ENCODE measurements around the gene ST8SIA2. TPM values are rescaled to one million over a fixed set of nuclear protein-coding genes. Genes with fewer than 3 reads are reported as not detected.

Gene ST8SIA2
- total and polyA plus RNA-seq, 10 of the 15 experiments (the other 5 are each of a cell fraction or from before 2014, with no cell fraction given): not detected

DNA sequence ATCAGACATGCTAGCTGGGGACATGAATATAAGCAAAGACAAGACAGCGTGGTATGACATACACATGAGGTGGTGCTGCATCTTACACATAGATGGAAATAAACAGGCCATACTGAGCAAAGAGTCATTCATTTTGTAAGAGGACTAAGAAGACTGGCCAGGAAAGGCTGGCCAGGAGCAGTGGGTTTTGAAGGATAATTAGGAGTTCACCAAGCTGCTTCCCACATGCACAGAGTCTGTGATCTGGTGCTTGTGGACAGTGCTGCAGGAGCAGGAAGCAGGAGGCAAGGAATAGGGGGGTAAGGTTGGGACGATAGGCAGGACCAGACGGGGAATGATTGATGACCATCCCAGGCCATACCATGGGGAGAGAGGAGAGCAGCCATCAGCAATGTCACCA lies 41.5 kb downstream of the ST8SIA2 start:
- intact Hi-C loops (cut with micrococcal nuclease; ENCODE audit: unreplicated experiment): no loop called here
- RAD21 ChIA-PET (ENCODE audit: unreplicated experiment): no interaction called here
- no peak overlapping the region for H3K4me3 ChIP-seq

GRCh38 chr15:92438471-92438870 lies 44.8 kb downstream of the ST8SIA2 start:
- H3K4me3 ChIP-seq: no peak overlapping the region
- H3K9ac ChIP-seq (ENCODE audit: control insufficient read depth, insufficient read depth, low read length): no peak overlapping the region
- no peaks in the 10 kb centered on the region for H3K36me3 ChIP-seq (ENCODE audit: control insufficient read depth in 2 of 2, insufficient read depth in 2 of 2, low read length in 1 of 2)
- ChIA-PET SMC1A (ENCODE audit: uncharacterized antibody, unreplicated experiment) (no interaction called here), POLR2A (no interaction called here), CTCF (no interaction called here), RAD21 (ENCODE audit: unreplicated experiment) (no interaction called here)
- WGBS (ENCODE audit: insufficient coverage, insufficient replicate concordance, low lambda C conversion rate, missing lambda C conversion rate): 27% methylated on average over 12 of the region's 12 CpGs
- FAIRE-seq (no peak), DNase-seq (ENCODE audit: low read depth, low spot score) (no peak), ATAC-seq (no peak)
- H3K79me2 ChIP-seq (ENCODE audit: control insufficient read depth, insufficient read depth, low read length): no peaks in the 10 kb centered on the region
- in situ Hi-C loops (cut with MboI): no loop called here
- no TSS peak for BruUV-seq (replicated peaks)
- peaks cover 0 to 2% of the 10 kb centered on the region in 2 experiments; a peak in 1 of 4 replicates for H3K27me3 ChIP-seq (replicated peaks in 1 of 2; ENCODE audit: control insufficient read depth in 2 of 2, insufficient read depth in 2 of 2, low read length in 1 of 2)
- H2AFZ ChIP-seq (ENCODE audit: control insufficient read depth, low read depth, low read length): no peak overlapping the region
- H3K4me2 ChIP-seq (ENCODE audit: control insufficient read depth, insufficient read depth): no peak overlapping the region
- intact Hi-C loops (cut with micrococcal nuclease; ENCODE audit: unreplicated experiment): no loop called here
- H3K27ac ChIP-seq (ENCODE audit: control insufficient read depth, insufficient read depth): no peak overlapping the region
- no peaks in the 10 kb centered on the region for H4K20me1 ChIP-seq (ENCODE audit: control insufficient read depth, insufficient read depth)
- H3K4me1 ChIP-seq (ENCODE audit: control insufficient read depth, insufficient read depth, low read length): no peaks in the 10 kb centered on the region
- no peaks in the 10 kb centered on the region for H3K9me3 ChIP-seq (replicated peaks; ENCODE audit: control insufficient read depth, insufficient read depth, low read length)
- no peak for TF ChIP-seq YBX1 (IDR thresholded peaks at IDR 0.05)
- TF ChIP-seq ZBTB11 (CRISPR knock-in tag; IDR thresholded peaks at IDR 0.05): no peak
- no peak for TF ChIP-seq HCFC1 (IDR thresholded peaks at IDR 0.05; ENCODE audit: low read length)
- no peak for TF ChIP-seq DPF2 (IDR thresholded peaks at IDR 0.05)
- no peak for TF ChIP-seq GATAD2B (conservative IDR thresholded peaks at IDR 0.05; ENCODE audit: low read depth)
- TF ChIP-seq POLR2A (IDR thresholded peaks at IDR 0.05; ENCODE audit: low read depth, low read length): no peak
- no peak for TF ChIP-seq ZBED1 (IDR thresholded peaks at IDR 0.05; ENCODE audit: borderline replicate concordance)
- no peak for TF ChIP-seq NFIC (IDR thresholded peaks at IDR 0.05; ENCODE audit: low read depth, low read length)
- no peak for TF ChIP-seq CBFB (IDR thresholded peaks at IDR 0.05; ENCODE audit: low read depth)
- no peak for TF ChIP-seq TAF1 (IDR thresholded peaks at IDR 0.05; ENCODE audit: borderline replicate concordance, low read depth, low read length)
- no peak for TF ChIP-seq TARDBP (IDR thresholded peaks at IDR 0.05; ENCODE audit: borderline replicate concordance)
- no peak for TF ChIP-seq SREBF1 (IDR thresholded peaks at IDR 0.05; ENCODE audit: low read length)

More for the DNA sequence above, 41.5 kb downstream of the ST8SIA2 start:
- no peak overlapping the region for H2AFZ ChIP-seq (ENCODE audit: control insufficient read depth, low read depth, low read length)
- no peak overlapping the region for H3K4me2 ChIP-seq (ENCODE audit: control insufficient read depth, insufficient read depth)
- ATAC-seq (no peak), DNase-seq (ENCODE audit: low read depth, low spot score) (no peak), FAIRE-seq (no peak)
- H3K36me3 ChIP-seq (ENCODE audit: control insufficient read depth in 2 of 2, insufficient read depth in 2 of 2, low read length in 1 of 2): no peaks in the 10 kb centered on the region
- peaks cover 0 to 2% of the 10 kb centered on the region in 2 experiments; a peak in 1 of 4 replicates for H3K27me3 ChIP-seq (replicated peaks in 1 of 2; ENCODE audit: control insufficient read depth in 2 of 2, insufficient read depth in 2 of 2, low read length in 1 of 2)
- ChIA-PET SMC1A (ENCODE audit: uncharacterized antibody, unreplicated experiment) (no interaction called here), POLR2A (no interaction called here), CTCF (no interaction called here)
- no peaks in the 10 kb centered on the region for H3K4me1 ChIP-seq (ENCODE audit: control insufficient read depth, insufficient read depth, low read length)
- H3K27ac ChIP-seq (ENCODE audit: control insufficient read depth, insufficient read depth): no peak overlapping the region
- BruUV-seq (replicated peaks): no TSS peak
- no peaks in the 10 kb centered on the region for H3K9me3 ChIP-seq (replicated peaks; ENCODE audit: control insufficient read depth, insufficient read depth, low read length)
- TF ChIP-seq TCF12 (IDR thresholded peaks at IDR 0.05; ENCODE audit: low read depth, low read length) (no peak), ESRRA (IDR thresholded peaks at IDR 0.05; ENCODE audit: low read length) (no peak), CHD4 (IDR thresholded peaks at IDR 0.05) (no peak), SUZ12 (IDR thresholded peaks at IDR 0.05; ENCODE audit: unreplicated experiment) (no peak), FOXK2 (IDR thresholded peaks at IDR 0.05) (no peak), PAX8 (IDR thresholded peaks at IDR 0.05) (no peak), SREBF1 (IDR thresholded peaks at IDR 0.05; ENCODE audit: low read length) (no peak), BHLHE40 (IDR thresholded peaks at IDR 0.05; ENCODE audit: borderline replicate concordance in 1 of 2, low read depth in 2 of 2, low read length in 1 of 2) (no peak), PML (IDR thresholded peaks at IDR 0.05; ENCODE audit: low read length) (no peak), TBL1XR1 (IDR thresholded peaks at IDR 0.05; ENCODE audit: low read depth, low read length) (no peak)
- TF ChIP-seq, protein P1, sequence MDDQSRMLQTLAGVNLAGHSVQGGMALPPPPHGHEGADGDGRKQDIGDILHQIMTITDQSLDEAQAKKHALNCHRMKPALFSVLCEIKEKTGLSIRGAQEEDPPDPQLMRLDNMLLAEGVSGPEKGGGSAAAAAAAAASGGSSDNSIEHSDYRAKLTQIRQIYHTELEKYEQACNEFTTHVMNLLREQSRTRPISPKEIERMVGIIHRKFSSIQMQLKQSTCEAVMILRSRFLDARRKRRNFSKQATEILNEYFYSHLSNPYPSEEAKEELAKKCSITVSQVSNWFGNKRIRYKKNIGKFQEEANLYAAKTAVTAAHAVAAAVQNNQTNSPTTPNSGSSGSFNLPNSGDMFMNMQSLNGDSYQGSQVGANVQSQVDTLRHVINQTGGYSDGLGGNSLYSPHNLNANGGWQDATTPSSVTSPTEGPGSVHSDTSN (IDR thresholded peaks at IDR 0.05; ENCODE audit: insufficient replicate concordance, low read depth, low read length): no peak
- in situ Hi-C loops (cut with MboI): no loop called here
- no peaks in the 10 kb centered on the region for H4K20me1 ChIP-seq (ENCODE audit: control insufficient read depth, insufficient read depth)
- WGBS (ENCODE audit: insufficient coverage, insufficient replicate concordance, low lambda C conversion rate, missing lambda C conversion rate): 4% methylated on average over 3 of the region's 3 CpGs
- no peak overlapping the region for H3K9ac ChIP-seq (ENCODE audit: control insufficient read depth, insufficient read depth, low read length)
- no peaks in the 10 kb centered on the region for H3K79me2 ChIP-seq (ENCODE audit: control insufficient read depth, insufficient read depth, low read length)
